Activated T-helper 2 cell treated with anti-CD3 and anti-CD28 coated beads, Interferon-gamma antibody, Interleukin-2, Interleukin-4, amounts not matched to agents 10 μg/mL and 5 μg/mL and 100 μg/mL, durations not matched to agents 14 hours and 24 hours and 36 hours (primary cell): Measurements from ENCODE around the gene KCNS1. TPM values are rescaled to one million over a fixed set of nuclear protein-coding genes. Genes with fewer than 3 reads are reported as not detected.

Source experiments
- DNase-seq: peaks from one replicate; pipeline ENCODE4 v3.0.0; 2021; ENCODE audit warnings: low spot score
- H3K27ac Mint-ChIP-seq: one replicate; pipeline ENCODE4 v1.8.0; 2021; ENCODE audit warnings: mixed read lengths
- H3K27me3 Mint-ChIP-seq: one replicate; pipeline ENCODE4 v1.8.0; 2021; ENCODE audit warnings: low read depth, mixed read lengths
- H3K36me3 Mint-ChIP-seq: one replicate; pipeline ENCODE4 v1.8.0; 2021; ENCODE audit warnings: low read depth, mixed read lengths
- H3K4me1 Mint-ChIP-seq: one replicate; pipeline ENCODE4 v1.8.0; 2021; ENCODE audit warnings: low read depth, mixed read lengths
- H3K4me3 Mint-ChIP-seq: one replicate; pipeline ENCODE4 v1.8.0; 2021; ENCODE audit warnings: low read depth, mild to moderate bottlenecking, moderate library complexity, mixed read lengths
- H3K9me3 Mint-ChIP-seq: one replicate; pipeline ENCODE4 v1.8.0; 2021; ENCODE audit warnings: mixed read lengths
- intact Hi-C: fragments of 100-400 bp; cut with micrococcal nuclease; formaldehyde crosslinking; loops from one replicate; pipeline ENCODE4 v1.15.1; 2023
- total RNA-seq: library from RNA; stranded (reverse); gene quantifications from 2 replicates; pipeline ENCODE4 v1.2.3, GENCODE V29; 2022

The KCNS1 gene
- total RNA-seq, 1 donor from 2014 or later = 0.21 TPM

DNA sequence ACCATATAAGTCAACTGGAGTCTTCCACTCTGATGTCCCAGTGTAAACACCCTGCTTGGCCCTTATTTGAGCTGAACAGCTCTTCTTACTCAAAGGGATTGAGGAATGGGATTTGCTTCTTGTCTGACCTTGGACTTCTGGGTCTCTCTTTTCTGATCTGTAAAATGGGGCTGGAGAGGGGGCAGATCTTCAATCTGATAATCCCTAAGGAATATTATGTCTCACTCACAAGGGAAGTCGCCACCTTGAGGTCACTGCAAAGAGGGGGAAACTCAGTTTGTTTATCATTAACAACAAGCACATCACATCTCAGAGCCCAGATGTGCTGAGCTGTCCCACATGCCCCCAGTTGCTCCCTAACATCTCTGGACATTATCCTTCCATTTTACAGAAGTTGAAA lies 15.1 kb downstream of the KCNS1 start:
- H3K27ac Mint-ChIP-seq = no peak overlapping the region
- no peaks in the 10 kb centered on the region for H3K27me3 Mint-ChIP-seq
- H3K4me3 Mint-ChIP-seq = no peak overlapping the region
- peaks cover 70% of the 10 kb centered on the region for H3K36me3 Mint-ChIP-seq
- intact Hi-C loops = no loop called here
- H3K4me1 Mint-ChIP-seq = no peaks in the 10 kb centered on the region
- H3K9me3 Mint-ChIP-seq = peaks cover 6% of the 10 kb centered on the region
- DNase-seq = no peak

DNA sequence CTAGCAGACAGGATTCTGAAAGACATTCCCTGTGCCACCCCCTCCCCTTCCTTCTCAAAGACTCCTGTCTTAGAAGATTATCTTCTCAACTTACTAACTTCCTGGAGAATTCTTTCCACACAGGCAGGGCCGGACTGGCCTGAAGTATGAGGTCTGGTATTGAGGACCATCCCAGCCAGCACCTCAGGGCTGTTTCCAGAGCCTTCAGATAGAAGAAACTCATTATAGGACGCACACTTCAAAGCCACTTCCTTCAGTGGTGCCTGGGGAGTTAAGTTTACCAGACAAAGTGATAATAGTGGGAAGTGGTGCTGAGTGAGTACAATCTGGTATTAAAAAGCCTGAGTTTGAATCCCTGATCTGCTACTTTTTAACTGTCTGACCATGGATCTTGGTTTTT lies 15.6 kb downstream of the KCNS1 start:
- Mint-ChIP-seq H3K36me3 (peaks cover 74% of the 10 kb centered on the region), H3K27ac (no peak overlapping the region), H3K4me3 (no peak overlapping the region), H3K27me3 (no peaks in the 10 kb centered on the region), H3K9me3 (peaks cover 6% of the 10 kb centered on the region), H3K4me1 (no peaks in the 10 kb centered on the region)
- intact Hi-C loops = no loop called here
- DNase-seq = no peak

DNA sequence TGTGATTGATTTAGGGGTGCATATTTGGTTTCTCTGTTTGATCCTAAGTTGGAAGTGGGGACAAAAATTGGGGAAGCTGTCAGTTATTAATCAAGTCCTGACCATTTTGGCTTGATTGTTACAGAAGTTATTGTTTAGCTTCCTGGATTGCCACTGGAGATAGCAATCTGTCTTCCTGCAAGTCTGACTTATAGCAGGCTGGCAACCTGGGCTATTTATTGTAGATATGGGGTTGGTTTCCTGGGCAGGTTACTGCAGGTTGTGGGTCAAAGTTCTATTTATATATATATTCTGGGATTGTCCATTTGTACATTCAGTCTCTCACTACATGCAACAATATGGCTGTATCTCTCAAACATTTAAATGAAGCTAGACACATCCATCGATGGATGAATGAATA lies 17.8 kb downstream of the KCNS1 start:
- H3K4me3 Mint-ChIP-seq = no peak overlapping the region
- no peak overlapping the region for H3K27ac Mint-ChIP-seq
- peaks cover 6% of the 10 kb centered on the region for H3K9me3 Mint-ChIP-seq
- DNase-seq = no peak
- intact Hi-C loops = no loop called here
- H3K27me3 Mint-ChIP-seq = no peaks in the 10 kb centered on the region
- H3K4me1 Mint-ChIP-seq = peaks cover 3% of the 10 kb centered on the region
- H3K36me3 Mint-ChIP-seq = peaks cover 82% of the 10 kb centered on the region

DNA sequence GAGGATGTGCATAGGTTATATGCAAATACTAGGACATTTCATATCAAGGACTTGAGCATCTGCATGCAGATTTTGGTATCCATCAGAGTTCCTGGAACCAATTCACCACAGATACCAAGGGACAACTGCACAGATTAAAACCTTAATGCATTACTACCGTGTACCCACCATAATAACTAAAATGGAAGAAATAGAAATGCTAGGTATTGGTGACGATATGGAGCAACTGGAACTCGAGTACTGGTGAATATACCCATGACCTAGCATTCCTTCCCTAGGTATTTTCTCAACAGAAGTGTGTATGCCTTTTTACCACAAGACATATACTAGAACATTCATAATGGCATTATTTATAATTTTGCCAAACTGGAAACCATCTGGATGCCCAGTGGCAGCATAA lies 18.5 kb downstream of the KCNS1 start:
- Mint-ChIP-seq H3K9me3 (peaks cover 6% of the 10 kb centered on the region), H3K36me3 (peaks cover 84% of the 10 kb centered on the region), H3K27me3 (no peaks in the 10 kb centered on the region), H3K4me3 (no peak overlapping the region), H3K27ac (no peak overlapping the region), H3K4me1 (peaks cover 3% of the 10 kb centered on the region)
- DNase-seq = no peak
- intact Hi-C loops = no loop called here

DNA sequence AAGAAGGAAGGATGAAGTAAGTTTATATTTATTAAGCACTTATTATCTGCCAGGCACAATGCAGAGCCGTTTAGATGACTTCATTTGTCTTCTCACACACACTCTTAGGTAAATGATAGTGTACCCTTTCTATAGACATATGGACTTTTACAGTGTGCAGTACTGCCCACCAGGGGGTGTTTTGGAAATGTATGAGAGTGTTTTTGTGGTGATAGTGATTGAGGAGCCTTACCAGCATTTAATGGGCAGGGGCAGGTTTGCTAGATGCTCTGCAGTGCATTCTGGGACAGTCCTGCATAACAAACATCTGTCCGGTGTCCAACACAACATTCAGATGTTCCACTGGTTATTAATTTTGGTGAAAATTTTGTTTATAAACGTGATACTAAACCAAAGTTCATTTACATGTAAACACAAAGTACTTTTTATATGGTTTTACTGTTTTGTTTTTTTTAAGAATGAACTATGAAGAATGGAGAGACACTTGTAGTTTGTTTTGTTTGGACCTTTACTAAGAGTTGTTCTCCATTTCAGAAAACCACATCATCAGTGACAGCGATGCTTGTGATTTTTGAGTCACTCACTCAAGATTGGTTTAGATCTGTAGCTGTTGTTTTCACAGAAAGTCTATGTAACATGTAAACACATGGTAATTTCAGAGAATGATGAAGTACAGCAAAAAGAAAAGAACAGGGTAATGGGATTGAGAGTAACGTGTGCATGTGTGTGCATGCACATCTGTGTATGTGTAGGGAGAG lies 19.9 kb downstream of the KCNS1 start:
- Mint-ChIP-seq H3K4me1 (peaks cover 3% of the 10 kb centered on the region), H3K27ac (no peak overlapping the region), H3K36me3 (peaks cover 85% of the 10 kb centered on the region), H3K27me3 (no peaks in the 10 kb centered on the region), H3K9me3 (peaks cover 6% of the 10 kb centered on the region), H3K4me3 (no peak overlapping the region)
- no peak for DNase-seq
- intact Hi-C loops = no loop called here

DNA sequence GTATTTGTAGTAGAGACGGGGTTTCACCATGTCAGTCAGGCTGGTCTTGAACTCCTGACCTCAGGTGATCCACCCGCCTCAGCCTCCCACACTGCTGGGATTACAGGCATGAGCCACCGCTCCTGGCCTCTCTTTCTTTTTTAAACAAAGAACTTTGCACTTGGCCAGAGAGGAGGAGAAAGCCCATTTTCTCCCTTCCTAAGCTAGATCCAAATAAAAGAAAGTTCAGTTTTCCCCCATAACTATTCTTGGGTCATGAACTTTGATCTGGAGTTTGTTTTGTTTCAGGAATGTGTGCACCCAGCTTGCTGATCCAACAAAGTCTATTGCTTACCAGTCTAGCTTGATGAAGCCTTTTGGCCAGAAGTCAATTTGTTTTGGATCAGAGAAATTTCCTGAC lies 23.4 kb downstream of the KCNS1 start:
- intact Hi-C loops = no loop called here
- Mint-ChIP-seq H3K27me3 (no peaks in the 10 kb centered on the region), H3K36me3 (peaks cover 77% of the 10 kb centered on the region), H3K4me1 (peaks cover 5% of the 10 kb centered on the region), H3K9me3 (peaks cover 6% of the 10 kb centered on the region), H3K4me3 (no peak overlapping the region), H3K27ac (no peak overlapping the region)
- no peak for DNase-seq

DNA sequence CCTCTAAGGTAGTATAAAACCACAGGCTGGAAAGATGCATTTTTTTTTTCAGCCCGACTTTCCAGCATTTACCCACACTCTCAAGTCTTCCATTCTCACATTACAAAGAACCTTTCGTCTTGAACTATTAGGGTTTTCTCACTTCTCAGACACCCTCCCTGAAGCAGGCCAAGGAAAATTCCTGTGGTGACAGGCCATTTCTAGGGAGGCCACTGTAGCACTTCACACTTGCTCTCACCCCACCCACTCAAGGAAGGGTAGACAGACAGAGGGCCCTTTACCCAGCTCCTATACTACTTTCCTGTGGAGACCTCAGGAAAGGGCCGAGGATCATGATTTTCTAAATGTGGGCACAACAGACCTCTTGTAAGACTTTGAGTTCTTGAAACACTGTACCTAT lies 27.7 kb downstream of the KCNS1 start:
- intact Hi-C loops = no loop called here
- no peaks in the 10 kb centered on the region for H3K9me3 Mint-ChIP-seq
- no peak overlapping the region for H3K4me3 Mint-ChIP-seq
- H3K27me3 Mint-ChIP-seq = no peaks in the 10 kb centered on the region
- peaks cover 65% of the 10 kb centered on the region for H3K36me3 Mint-ChIP-seq
- H3K27ac Mint-ChIP-seq = no peak overlapping the region
- peaks cover 5% of the 10 kb centered on the region for H3K4me1 Mint-ChIP-seq
- no peak for DNase-seq

DNA sequence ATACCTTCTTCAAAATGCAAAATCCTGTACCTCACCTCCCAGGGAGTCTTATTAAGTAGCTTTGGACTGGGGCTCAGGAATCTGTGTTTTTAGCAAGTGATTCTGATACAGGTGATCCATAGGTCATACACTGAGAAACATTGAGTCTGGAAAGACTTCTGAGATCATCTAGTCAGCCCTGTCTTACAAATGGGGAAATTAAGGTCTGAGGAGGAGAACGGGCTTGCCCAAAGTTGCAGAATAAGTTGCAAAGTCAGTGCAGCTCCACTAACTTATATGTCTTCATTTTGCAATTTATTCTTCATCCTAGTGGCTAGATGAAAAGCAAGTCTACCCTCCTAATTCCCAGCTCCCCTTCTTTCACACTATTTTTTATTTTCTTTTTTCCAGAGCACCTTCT lies 28.9 kb downstream of the KCNS1 start:
- intact Hi-C loops = no loop called here
- Mint-ChIP-seq H3K27me3 (no peaks in the 10 kb centered on the region), H3K27ac (no peak overlapping the region), H3K4me1 (peaks cover 8% of the 10 kb centered on the region), H3K9me3 (no peaks in the 10 kb centered on the region), H3K4me3 (no peak overlapping the region), H3K36me3 (peaks cover 70% of the 10 kb centered on the region)
- no peak for DNase-seq

DNA sequence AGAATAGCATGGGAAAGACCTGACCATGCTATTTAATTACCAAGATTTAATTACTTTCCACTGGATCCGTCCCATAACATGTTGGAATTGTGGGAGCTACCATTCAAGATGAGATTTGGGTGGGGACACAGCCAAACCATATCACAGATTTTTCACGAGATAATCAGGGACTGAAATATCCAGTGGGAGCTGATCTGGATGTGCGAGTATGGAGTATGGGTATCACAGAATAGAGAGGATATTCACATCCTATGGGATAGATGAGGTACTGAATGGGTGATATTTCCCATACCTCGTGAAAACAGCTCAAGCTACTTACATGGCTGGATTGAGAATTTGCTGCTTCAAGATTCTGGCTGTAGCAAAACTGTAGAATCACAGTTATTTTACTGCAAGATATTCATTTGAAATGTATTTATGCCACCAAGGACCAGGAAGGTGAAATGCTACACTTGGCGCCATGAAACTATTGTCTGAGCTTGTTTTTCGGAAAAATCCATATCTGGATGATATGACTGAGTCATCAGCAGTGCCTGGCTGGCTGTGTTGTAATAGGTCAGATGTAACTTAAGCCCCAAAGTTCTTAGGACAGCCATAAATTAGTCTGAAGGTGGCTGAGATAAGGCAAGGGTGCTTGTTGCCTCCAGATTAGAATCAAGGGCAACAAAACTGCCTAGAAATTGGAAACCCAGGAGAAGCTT lies 29.8 kb downstream of the KCNS1 start:
- H3K4me3 Mint-ChIP-seq = no peak overlapping the region
- intact Hi-C loops = no loop called here
- DNase-seq = no peak
- H3K9me3 Mint-ChIP-seq = no peaks in the 10 kb centered on the region
- H3K27ac Mint-ChIP-seq = no peak overlapping the region
- H3K27me3 Mint-ChIP-seq = no peaks in the 10 kb centered on the region
- peaks cover 69% of the 10 kb centered on the region for H3K36me3 Mint-ChIP-seq
- peaks cover 9% of the 10 kb centered on the region for H3K4me1 Mint-ChIP-seq

DNA sequence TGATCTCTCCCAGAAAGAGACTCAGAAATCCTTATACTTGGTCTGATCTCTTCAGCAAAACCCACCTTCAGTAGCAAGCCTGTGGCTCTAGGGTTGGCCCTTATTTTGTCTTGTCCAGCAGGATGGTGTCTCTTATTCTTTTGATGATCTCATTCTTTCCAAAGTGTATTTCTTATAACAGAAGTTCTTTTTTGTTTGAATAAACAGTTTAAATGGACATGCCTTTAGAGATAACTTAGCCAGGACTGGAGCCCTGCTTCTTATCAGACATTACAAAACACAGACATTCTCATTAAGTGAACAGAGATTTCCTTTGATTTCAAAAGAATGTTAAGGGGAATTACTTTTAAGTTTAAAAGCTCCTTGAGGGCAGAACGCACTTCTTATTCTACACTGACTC lies 31.7 kb downstream of the KCNS1 start:
- Mint-ChIP-seq H3K4me1 (peaks cover 20% of the 10 kb centered on the region), H3K4me3 (no peak overlapping the region), H3K9me3 (no peaks in the 10 kb centered on the region), H3K36me3 (peaks cover 68% of the 10 kb centered on the region), H3K27ac (no peak overlapping the region), H3K27me3 (no peaks in the 10 kb centered on the region)
- no peak for DNase-seq
- intact Hi-C loops = no loop called here

DNA sequence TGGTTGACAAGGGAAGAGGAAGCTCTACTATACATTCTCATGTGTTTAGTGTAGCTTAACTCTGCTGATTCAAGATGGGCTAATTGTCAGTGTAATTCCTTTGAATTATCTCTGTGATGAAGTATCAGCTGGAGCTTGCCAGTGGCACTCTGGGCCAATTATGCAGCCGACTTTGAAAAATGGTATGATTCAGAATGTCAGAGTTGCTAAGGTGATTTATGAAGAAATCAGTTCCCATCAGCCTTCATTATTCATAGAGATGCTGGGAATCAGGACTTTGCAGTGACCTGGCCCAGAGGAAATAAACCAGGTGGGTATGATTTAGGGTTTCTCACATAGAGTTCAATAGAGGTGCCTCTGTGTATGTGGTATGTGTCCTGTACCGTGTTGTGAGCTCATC lies 33.4 kb downstream of the KCNS1 start:
- H3K9me3 Mint-ChIP-seq = no peaks in the 10 kb centered on the region
- no peak overlapping the region for H3K4me3 Mint-ChIP-seq
- peaks cover 23% of the 10 kb centered on the region for H3K4me1 Mint-ChIP-seq
- DNase-seq = no peak
- intact Hi-C loops = no loop called here
- H3K27me3 Mint-ChIP-seq = no peaks in the 10 kb centered on the region
- peaks cover 72% of the 10 kb centered on the region for H3K36me3 Mint-ChIP-seq
- H3K27ac Mint-ChIP-seq = no peak overlapping the region

DNA sequence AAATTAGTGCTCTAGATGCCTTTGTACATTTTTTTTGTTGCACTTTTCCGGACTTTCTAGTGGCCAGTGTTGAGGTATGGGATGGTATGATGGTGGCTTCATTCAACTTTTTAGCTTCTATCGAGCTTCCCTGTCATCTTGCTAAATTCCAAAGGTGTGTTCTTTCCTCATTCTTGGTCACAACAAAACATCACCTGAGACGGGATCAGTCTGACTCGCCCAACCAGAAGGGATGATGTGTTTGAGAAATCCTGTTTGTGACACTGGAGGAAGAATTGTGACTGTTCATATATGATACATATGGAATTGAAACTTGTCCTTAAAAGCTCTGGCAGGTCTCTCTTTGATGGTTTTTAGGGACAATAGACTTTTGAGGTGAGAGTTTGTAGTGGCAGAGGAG lies 33.8 kb downstream of the KCNS1 start:
- Mint-ChIP-seq H3K27ac (no peak overlapping the region), H3K4me1 (peaks cover 23% of the 10 kb centered on the region), H3K9me3 (no peaks in the 10 kb centered on the region), H3K4me3 (no peak overlapping the region), H3K27me3 (no peaks in the 10 kb centered on the region), H3K36me3 (peaks cover 75% of the 10 kb centered on the region)
- no peak for DNase-seq
- intact Hi-C loops = no loop called here

DNA sequence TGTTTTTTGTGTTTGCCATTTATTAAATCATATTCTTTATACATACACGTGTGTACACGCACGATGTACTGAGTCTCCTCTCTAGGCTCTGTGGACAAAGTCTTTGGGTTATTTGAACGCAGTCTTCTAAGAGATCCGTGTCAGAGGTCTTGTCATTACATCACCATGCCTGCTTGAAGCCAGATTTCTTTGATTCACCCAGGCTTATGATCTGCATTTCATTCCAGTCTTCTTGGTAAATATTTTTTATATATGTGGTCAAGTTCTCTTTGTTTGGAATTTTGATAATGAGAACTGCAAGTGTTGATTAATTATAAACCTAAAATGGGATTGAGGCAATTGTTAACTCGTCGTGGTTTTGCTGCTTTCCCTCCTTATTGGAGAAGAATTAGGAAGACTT lies 34.6 kb downstream of the KCNS1 start:
- Mint-ChIP-seq H3K27me3 (no peaks in the 10 kb centered on the region), H3K27ac (no peak overlapping the region), H3K4me1 (peaks cover 23% of the 10 kb centered on the region), H3K4me3 (no peak overlapping the region), H3K36me3 (peaks cover 77% of the 10 kb centered on the region), H3K9me3 (no peaks in the 10 kb centered on the region)
- no peak for DNase-seq
- intact Hi-C loops = no loop called here
